Panc1 (cell line): ENCODE results near the gene ARFGAP2.

ENCODE experiments used
- POLR2AphosphoS5 ChIP-seq: IDR thresholded peaks from 2 replicates; pipeline ENCODE4 v1.6.1; 2012; ENCODE audit warnings: mild to moderate bottlenecking, low read depth, low read length, moderate library complexity
- TF ChIP-seq, protein P1 (sequence below): fragments of 450-650 bp; IDR thresholded peaks from 2 replicates; pipeline ENCODE4 v1.5.1; 2017; ENCODE audit warnings: mild to moderate bottlenecking

DNA sequence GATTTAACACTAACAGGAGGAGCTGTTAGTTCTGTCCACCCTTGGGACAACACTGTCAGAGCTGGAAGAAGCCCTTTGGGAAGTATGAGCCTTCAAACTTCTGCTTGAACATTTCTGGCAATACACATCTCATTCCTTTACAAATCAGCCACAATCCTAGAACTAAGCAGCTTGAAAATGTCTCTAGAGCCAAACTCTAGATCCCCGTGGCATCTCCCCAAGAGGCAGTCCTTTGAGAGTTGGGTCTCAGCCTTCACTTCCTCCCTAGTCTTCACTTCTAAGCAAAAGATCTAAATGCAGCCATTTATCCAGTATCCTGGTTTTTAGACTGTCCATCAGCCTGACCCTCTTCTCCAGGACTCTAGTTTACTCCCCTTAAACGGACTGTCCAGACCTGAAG lies 26.9 kb downstream of the ARFGAP2 start:
- TF ChIP-seq, protein P1, sequence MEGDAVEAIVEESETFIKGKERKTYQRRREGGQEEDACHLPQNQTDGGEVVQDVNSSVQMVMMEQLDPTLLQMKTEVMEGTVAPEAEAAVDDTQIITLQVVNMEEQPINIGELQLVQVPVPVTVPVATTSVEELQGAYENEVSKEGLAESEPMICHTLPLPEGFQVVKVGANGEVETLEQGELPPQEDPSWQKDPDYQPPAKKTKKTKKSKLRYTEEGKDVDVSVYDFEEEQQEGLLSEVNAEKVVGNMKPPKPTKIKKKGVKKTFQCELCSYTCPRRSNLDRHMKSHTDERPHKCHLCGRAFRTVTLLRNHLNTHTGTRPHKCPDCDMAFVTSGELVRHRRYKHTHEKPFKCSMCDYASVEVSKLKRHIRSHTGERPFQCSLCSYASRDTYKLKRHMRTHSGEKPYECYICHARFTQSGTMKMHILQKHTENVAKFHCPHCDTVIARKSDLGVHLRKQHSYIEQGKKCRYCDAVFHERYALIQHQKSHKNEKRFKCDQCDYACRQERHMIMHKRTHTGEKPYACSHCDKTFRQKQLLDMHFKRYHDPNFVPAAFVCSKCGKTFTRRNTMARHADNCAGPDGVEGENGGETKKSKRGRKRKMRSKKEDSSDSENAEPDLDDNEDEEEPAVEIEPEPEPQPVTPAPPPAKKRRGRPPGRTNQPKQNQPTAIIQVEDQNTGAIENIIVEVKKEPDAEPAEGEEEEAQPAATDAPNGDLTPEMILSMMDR, result no peak
- no peak for TF ChIP-seq POLR2AphosphoS5
